PC-9 (cell line): ENCODE results near the gene FAM72A.
"Not testable (repeated sequence)": the region's sequence is repeated elsewhere in the genome, so short reads cannot be mapped to it uniquely, and the experiment has no call there.

Experiments used
- EZH2 ChIP-seq: fragments of 200-600 bp; sonication (generic); IDR thresholded peaks from 2 replicates; pipeline ENCODE4 v1.8.0; 2017; ENCODE audit warnings: antibody characterized with exemption, low read depth
- TF ChIP-seq, protein P1 (sequence below): fragments of 200-600 bp; sonication (generic); conservative IDR thresholded peaks from 2 replicates; pipeline ENCODE4 v1.6.1; 2017; ENCODE audit warnings: mixed run types, antibody characterized with exemption, mild to moderate bottlenecking, moderate library complexity

DNA sequence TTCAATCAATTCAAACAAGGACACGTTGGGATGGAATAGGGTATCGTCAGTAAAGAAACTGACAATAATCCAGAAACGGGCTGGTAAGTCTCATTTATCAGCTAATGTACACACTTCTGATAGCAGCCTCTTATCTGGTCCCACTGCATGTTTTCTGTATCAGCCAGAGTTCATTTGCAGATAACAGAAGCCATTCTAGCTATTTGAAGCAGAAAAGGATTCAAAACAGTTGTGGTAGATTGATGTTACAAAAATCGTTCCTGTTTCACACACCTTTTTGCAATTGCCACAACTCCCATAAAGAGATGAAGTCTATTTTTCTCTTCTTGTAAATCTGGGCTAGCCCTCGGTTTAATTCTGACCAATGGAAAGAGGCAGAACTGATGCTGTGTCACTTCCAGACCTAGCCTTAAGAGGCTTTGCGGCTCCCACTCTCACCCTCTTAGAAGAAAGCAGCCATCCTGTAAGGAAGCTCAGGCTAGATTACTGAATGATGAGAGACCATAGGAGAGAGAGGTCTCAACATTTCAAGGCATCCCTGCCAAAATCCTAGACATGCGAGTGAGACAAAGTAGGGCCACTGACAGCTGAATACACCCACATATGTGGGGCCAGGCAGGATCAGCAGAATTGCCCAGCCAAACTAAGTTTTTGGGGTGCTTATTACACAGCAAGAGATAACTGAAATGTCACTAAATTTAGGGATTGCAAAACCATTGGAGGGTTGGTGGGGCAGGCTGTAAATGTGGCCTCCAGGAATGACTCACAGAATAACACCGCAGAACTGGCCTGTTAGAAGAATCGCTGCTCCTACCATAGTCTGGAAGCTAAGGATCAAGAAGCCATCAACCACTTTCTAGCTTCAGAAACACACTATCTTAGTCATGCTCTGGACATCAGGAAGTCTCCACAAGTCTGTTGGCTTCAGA lies 24.3 kb downstream of the FAM72A start:
- TF ChIP-seq, protein P1, sequence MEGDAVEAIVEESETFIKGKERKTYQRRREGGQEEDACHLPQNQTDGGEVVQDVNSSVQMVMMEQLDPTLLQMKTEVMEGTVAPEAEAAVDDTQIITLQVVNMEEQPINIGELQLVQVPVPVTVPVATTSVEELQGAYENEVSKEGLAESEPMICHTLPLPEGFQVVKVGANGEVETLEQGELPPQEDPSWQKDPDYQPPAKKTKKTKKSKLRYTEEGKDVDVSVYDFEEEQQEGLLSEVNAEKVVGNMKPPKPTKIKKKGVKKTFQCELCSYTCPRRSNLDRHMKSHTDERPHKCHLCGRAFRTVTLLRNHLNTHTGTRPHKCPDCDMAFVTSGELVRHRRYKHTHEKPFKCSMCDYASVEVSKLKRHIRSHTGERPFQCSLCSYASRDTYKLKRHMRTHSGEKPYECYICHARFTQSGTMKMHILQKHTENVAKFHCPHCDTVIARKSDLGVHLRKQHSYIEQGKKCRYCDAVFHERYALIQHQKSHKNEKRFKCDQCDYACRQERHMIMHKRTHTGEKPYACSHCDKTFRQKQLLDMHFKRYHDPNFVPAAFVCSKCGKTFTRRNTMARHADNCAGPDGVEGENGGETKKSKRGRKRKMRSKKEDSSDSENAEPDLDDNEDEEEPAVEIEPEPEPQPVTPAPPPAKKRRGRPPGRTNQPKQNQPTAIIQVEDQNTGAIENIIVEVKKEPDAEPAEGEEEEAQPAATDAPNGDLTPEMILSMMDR, result not testable (repeated sequence)
- not testable (repeated sequence) for TF ChIP-seq EZH2
